Measurements from ENCODE around the gene ZNF385C.

The ZNF385C gene

DNA sequence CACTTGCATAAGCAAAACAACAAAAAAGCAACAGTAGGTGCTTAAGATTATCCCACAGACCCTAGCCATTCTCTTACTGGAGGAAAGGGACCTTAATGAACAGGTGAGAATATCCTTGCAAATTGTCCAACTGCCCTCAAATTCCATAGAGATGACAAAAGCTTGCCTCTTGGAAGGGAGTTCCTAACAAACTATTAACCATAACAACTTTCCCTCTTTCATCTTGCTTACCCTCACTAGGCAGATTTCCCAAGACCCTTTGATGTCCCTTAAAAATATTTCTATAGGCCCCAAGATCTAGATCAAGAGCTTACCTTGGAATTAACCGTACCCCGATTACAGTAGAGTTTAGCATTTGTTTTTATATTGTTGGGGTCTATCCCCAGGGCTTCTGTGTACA, 109.9 kb downstream of the ZNF385C start:
- DNase-seq (ENCODE audit: low read depth): no peak

DNA sequence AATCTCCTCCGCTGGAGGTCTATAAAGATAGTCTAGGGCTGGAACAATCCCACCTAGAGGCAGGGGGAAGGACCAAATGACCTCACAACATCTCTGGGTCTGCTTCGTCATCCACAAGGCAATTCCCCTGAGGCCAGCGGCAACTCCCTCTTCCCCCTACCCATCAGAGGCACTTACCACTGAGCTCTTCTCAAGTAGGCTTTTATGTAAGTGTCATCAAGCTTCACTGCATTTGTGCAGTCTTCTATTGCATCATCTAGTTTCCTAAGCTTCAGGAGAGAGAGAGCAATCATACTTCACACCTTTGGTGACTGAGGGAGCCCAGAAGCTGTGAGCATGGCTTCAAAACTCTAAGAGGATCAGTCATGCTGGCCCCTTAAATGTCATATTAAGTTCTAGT, 110.6 kb downstream of the ZNF385C start:
- DNase-seq (ENCODE audit: low read depth): no peak

DNA sequence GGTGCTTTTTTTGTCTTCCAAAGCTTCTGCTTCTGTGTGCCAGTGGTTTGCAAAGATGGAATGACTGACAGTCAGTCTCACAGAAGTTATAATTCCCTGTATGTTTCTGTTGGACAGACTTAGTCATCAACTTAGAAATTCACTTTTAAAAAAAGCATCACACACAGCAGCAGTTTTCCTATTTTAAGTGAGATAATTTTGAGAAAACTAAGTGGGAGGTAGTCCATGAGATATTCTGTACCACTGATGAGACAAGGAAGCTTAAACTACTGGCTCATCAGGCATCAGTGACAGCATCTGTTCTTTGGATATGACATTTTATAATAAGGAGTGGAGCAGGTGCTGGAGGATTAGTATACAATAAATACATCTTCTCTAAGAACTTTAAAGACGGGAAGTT, 111.6 kb downstream of the ZNF385C start:
- DNase-seq (ENCODE audit: low read depth): no peak

DNA sequence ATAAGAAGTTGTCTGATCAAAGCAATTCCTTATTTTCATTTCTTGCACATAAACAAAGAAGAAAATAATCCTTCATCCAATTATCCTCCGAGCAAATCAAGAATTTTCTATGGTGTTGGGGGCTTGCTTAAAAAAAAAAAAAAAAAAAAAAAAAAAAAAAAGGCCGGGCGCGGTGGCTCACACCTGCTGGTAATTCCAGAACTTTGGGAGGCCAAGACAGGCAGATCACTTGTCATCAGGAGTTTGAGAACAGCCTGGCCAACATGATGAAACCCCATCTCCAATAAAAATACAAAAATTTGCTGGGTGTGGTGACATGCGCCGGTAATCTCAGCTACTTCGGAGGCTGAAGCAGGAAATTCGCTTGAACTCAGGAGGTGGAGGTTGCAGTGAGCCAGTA, 112.4 kb downstream of the ZNF385C start:
- no peak for DNase-seq (ENCODE audit: low read depth)

- no peak for DNase-seq (ENCODE audit: low read depth)
Observed at GRCh38 chr17:41984454-41984853, 113.8 kb downstream of the ZNF385C start.

- no peak for DNase-seq (ENCODE audit: low read depth)
Observed at GRCh38 chr17:41982026-41982760, 116.1 kb downstream of the ZNF385C start.

- no peak for DNase-seq (ENCODE audit: low read depth)
Observed at GRCh38 chr17:41977991-41978390, 120.3 kb downstream of the ZNF385C start.

DNA sequence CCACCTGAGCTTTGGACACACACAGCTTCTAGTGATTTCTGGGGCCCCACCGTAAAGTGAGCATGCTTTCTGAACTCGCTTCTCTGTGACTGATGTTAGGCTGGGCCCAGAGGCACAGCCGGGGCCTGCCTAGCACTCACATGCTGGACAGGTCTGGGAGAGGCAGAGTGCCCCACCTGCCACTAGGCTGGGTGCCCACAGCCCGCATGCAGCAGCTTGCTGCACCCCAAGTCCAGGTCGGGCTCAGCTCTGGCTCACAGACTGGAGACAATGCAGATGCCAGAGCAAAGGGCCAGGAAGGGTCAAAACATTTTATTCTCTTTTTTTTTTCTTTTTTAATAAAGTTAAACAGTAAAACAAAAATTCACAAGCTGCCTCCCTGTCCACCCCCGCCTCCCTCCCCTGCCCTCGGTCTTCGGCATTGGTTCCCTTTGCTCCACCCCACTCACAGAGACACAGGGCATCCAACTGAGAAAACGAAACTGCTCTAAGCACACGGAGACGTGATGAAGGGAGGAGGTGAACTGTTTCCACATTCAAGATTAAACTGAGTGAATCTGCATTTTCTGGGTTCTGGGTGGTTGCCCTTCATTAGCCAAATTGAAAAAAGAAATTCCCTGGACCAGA, 122.0 kb downstream of the ZNF385C start:
- DNase-seq (ENCODE audit: low read depth): no peak
